Measurements from ENCODE around the gene FILIP1L.

Gene FILIP1L

GRCh38 chr3:99951701-99952100 lies 162.6 kb downstream of the FILIP1L start:
- DNase-seq (ENCODE audit: low read depth in 2 of 2): no peak

- no peak for DNase-seq (ENCODE audit: low read depth in 2 of 2)
Observed at GRCh38 chr3:99950921-99951320, 163.4 kb downstream of the FILIP1L start.

GRCh38 chr3:99949956-99950670 lies 164.2 kb downstream of the FILIP1L start:
- no peak for DNase-seq (ENCODE audit: low read depth in 2 of 2)

DNA sequence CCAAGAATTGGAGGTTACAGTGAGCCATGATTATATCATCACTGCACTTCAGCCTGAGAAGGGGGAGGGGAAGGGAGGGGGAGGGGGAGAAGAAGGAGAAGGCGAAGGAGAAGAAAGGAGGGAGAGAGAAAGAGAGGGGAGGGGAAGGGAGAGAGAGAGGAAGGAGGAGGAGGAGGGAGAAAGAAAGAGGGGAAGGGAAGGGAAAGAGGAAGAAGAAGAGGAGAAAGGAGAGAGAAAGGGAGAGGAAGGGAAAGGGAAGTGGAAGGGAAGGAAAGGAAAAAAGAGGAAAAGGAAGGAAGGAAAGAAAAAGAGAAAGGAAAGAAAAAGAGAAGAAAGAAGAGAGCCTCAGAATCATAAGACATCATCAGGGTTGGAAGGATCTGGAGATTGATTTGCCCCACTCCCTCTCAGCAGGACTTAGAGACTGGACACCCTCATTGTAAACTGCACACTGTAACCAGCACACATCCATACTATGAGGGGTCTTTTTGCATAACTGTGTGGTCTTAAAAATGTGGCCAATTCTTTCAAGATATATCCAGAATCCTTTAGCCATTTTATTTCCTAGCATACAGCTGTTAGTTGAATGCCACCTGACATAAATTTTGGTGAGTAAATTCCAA lies 165.7 kb downstream of the FILIP1L start:
- no peak for DNase-seq (ENCODE audit: low read depth in 2 of 2)

DNA sequence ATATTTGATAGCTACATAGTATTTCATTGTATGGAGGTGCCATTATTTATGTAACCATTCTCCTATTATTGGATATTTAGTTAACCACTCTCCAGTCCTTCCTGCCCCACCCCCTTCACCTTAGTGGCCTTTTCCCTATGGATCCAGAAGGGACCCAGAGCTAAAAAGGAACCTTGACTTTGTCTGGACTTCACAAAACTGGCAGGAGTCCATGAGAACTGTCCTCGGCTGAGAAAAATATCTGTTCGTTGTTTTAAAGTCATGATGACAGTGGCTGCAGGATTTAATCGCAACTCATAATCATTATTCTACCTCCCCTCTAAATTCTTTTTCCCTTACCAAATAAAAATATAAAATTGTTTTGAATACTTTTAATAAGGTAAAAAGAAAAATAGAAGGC lies 166.9 kb downstream of the FILIP1L start:
- no peak for DNase-seq (ENCODE audit: low read depth in 2 of 2)

- DNase-seq (ENCODE audit: low read depth in 2 of 2): no peak
Observed at GRCh38 chr3:99945328-99945995, 168.8 kb downstream of the FILIP1L start.

GRCh38 chr3:99943931-99944761 lies 170.2 kb downstream of the FILIP1L start:
- DNase-seq (ENCODE audit: low read depth in 2 of 2): no peak

DNA sequence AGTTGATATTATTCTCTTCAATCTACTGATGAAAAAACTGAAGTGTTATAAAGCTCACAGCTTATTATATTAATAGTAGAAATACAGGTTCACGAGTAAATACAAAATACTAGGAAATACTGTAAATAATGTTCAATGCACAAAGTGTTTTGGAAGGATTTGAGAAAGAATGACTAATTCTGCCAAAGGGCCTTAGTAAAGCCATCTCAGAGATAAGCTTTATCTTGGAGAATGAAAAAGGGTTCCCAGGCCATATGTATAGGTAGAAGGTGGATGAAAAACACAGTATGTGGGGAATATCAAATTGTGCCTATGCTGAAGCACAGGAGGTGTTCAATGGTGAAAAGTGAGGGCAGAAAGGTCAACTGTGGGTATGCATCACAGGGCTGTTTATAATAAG lies 173.1 kb downstream of the FILIP1L start:
- DNase-seq (ENCODE audit: low read depth in 2 of 2): no peak

DNA sequence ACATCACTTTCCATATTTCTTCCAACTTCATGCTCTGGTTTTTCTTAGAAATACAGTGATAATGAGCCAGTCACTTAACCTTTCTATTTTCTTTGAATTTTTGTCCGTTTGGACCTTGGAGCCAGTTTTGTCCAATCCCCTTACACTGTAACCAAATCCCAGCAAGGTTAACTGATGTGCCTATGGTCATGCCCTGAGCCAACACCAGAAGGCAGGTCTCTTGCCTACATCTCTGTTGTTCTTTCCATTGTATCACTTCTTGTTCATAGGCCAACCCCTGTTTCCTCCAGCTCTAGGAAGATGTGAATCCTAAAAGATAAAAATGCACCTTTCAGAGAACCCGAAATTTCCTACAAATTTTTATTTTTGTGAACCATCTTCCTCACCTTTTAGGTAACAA lies 174.0 kb downstream of the FILIP1L start:
- DNase-seq (ENCODE audit: low read depth in 2 of 2): no peak

- DNase-seq (ENCODE audit: low read depth in 2 of 2): no peak
Observed at GRCh38 chr3:99939876-99940275, 174.4 kb downstream of the FILIP1L start.

GRCh38 chr3:99938270-99938911 lies 175.9 kb downstream of the FILIP1L start:
- DNase-seq (ENCODE audit: low read depth in 2 of 2): no peak

DNA sequence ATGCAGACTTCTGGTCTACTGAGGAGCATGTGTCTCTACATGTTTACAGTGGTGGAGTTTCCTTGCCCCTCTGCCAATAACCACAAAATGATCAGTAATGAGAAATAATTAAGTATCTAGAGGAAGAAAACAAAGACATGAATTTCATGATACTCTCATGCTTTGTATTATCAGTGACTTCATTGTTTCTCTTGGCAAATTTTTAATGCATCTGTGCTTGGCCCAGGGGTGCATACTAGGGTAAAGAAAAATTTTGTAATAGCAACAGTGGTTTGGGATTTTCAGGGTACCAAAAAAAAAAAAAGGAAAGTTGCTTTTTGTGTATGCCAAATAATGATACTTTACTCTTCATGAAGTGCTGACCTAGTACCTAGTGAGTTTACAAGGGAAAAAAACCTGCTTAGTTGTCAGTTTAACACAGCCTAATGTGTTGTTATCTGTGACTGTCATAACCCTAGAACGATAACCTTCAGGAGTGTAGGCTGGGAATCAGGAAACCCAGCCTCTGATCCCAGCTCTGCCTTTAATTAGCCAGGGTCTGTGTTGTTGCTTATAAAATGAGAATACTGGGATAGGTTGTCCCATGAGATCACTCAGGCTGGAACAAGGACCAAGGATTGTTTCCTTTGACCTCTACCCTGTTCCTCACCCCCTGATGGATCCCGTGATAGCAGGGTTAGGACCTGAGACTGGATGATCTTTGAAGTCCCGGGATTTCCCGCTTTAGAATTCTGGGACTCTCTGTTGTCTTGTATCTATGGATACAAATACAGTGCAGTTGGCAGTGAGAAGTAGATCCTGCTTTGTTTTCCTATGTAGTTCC lies 179.1 kb downstream of the FILIP1L start:
- DNase-seq (ENCODE audit: low read depth in 2 of 2): no peak

GRCh38 chr3:99933971-99934750 lies 180.1 kb downstream of the FILIP1L start:
- DNase-seq (ENCODE audit: low read depth in 2 of 2): no peak

GRCh38 chr3:99931059-99931458 lies 183.2 kb downstream of the FILIP1L start:
- no peak for DNase-seq (ENCODE audit: low read depth in 2 of 2)

DNA sequence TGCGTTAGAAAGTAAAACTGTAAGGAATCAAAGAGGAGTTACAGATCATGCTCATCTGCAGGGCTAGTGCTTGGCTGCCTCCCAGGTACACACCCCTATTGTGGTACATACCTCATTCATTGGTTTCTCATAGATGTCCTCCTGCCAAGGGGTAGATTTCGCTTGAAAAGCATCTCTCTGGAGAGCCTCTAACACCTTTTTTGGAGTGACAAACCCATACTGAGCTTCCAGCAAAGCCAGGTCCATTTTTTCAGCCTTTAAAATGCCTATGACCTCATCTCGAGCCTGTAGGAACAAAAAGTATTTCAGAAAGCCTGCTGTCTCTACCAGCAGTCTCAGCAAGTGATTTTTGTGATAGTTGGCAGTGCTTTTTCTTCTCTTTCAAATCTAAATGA lies 184.6 kb downstream of the FILIP1L start:
- DNase-seq (ENCODE audit: low read depth in 2 of 2): no peak

DNA sequence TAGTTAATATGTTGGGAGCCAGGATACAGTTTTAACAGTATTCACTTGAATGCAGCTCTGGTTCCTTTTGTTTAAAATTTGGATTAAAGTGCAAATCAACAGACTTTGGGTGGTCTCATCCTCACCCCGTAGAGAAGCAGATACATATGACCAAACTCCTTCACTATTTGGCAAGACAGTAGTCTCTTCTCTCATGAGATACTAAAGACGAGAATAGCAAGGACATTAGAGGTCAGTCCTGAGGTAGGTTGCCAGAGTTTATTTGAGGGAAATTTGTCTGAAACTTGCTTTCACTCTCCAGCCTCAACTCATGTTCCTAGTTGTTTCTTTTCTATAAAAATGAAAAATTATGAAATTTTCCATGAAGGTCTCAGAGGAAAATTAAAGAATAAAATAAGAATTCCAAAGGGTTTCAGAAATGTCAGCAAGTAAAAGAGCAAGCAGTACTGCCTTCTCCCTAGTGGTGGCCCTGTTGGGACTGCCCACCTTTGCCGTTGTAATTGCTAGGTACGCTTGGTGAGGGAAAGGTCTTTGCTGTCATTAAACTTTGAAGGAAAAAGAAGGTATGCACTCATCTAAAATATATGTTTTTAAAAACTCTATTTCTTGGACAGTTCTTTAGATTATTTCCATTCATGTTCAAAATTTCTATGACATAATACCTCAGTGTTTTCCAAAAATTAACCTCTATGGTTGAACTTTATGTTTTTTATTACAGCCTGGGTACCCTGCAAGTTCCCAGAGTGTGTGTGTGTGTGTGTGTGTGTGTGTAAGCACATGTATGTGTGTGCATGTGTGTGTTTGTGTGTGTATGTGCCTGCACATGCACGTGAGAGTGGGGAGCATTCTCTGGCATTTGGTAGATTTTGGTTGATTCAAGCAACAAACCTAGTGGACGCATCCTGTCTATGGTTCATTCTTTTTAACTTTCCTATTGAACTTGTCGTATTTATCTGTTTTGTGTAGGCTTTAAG lies 185.2 kb downstream of the FILIP1L start:
- no peak for DNase-seq (ENCODE audit: low read depth in 2 of 2)

- no peak for DNase-seq (ENCODE audit: low read depth in 2 of 2)
Observed at GRCh38 chr3:99927671-99928457, 186.4 kb downstream of the FILIP1L start.
